Activated CD4-positive, alpha-beta T cell treated with anti-CD3 and anti-CD28 coated beads, Interleukin-2, amount 50 U/mL, for 48 hours (primary cell): Measurements from ENCODE around the gene IL6R.
"Not testable (repeated sequence)": the region's sequence is repeated elsewhere in the genome, so short reads cannot be mapped to it uniquely, and the experiment has no call there.

Source experiments
- DNase-seq, 2 experiments: peaks; one replicate each; pipeline ENCODE4 v3.0.0-alpha.2; 2020

The IL6R gene

GRCh38 chr1:154485106-154485505 is 80.0 kb downstream of the IL6R start:
- no peak for DNase-seq

- no peak for DNase-seq
Measured at GRCh38 chr1:154485910-154486496, 80.9 kb downstream of the IL6R start.

GRCh38 chr1:154486756-154487155 is 81.6 kb downstream of the IL6R start:
- DNase-seq = not testable (repeated sequence)

GRCh38 chr1:154488922-154489321 is 83.8 kb downstream of the IL6R start:
- no peak for DNase-seq

- DNase-seq = no peak
Measured at GRCh38 chr1:154489695-154490274, 84.6 kb downstream of the IL6R start.

GRCh38 chr1:154490317-154490716 is 85.2 kb downstream of the IL6R start:
- DNase-seq = no peak

- no peak for DNase-seq
Measured at GRCh38 chr1:154492115-154492514, 87.0 kb downstream of the IL6R start.

- no peak for DNase-seq
Measured at GRCh38 chr1:154493276-154493675, 88.1 kb downstream of the IL6R start.

- DNase-seq = no peak
Measured at GRCh38 chr1:154495496-154496273, 90.5 kb downstream of the IL6R start.

GRCh38 chr1:154496383-154496782 is 91.2 kb downstream of the IL6R start:
- DNase-seq = no peak

GRCh38 chr1:154497026-154497806 is 92.1 kb downstream of the IL6R start:
- peak; percentile 16 to 21 for DNase-seq

GRCh38 chr1:154499446-154499845 is 94.3 kb downstream of the IL6R start:
- DNase-seq = no peak

GRCh38 chr1:154500533-154500932 is 95.4 kb downstream of the IL6R start:
- no peak for DNase-seq

GRCh38 chr1:154501423-154502065 is 96.4 kb downstream of the IL6R start:
- DNase-seq = no peak

GRCh38 chr1:154502066-154502743 is 97.1 kb downstream of the IL6R start, which contains the start of the genes SHE and TDRD10:
TSS of gene SHE (minus strand) at chr1:154502412. CDS start at chr1:154502026, 386 bp downstream.
TSS of gene TDRD10 (plus strand) at chr1:154502219. CDS start at chr1:154506904, 4,685 bp downstream.
- no peak for DNase-seq

- no peak for DNase-seq
Measured at GRCh38 chr1:154502744-154503115, 97.6 kb downstream of the IL6R start.

GRCh38 chr1:154503898-154504297 is 98.8 kb downstream of the IL6R start:
- no peak for DNase-seq

GRCh38 chr1:154512760-154513159 is 107.6 kb downstream of the IL6R start:
- no peak for DNase-seq

- DNase-seq = no peak
Measured at GRCh38 chr1:154514066-154514553, 109.0 kb downstream of the IL6R start.

GRCh38 chr1:154517661-154518060 is 112.5 kb downstream of the IL6R start:
- DNase-seq = no peak
